Aorta (tissue), 5 donors: ENCODE data around the gene FBXO24. TPM values are rescaled to one million over a fixed set of nuclear protein-coding genes. Genes with fewer than 3 reads are reported as not detected.
"Not testable (repeated sequence)": the region's sequence is repeated elsewhere in the genome, so short reads cannot be mapped to it uniquely, and the experiment has no call there.

Experiments used
- ATAC-seq: fragments of 200-7000 bp; cut with Tn5 transposase; one replicate; pipeline ENCODE4 v1.9.1; 2022; ENCODE audit warnings: moderate library complexity; ENCODE audit not compliant: low FRiP score
- DNase-seq, 2 donors: peaks; one replicate each; pipeline ENCODE4 v3.0.0-alpha.2; 2020
- H3K27ac ChIP-seq, 2 donors: one replicate each; pipeline ENCODE4 v1.5.1; 2013; ENCODE audit warnings: low read length in 2 of 2, mild to moderate bottlenecking in 2 of 2, moderate library complexity in 2 of 2, control low read depth in 1 of 2, inconsistent platforms in 1 of 2, low read depth in 1 of 2
- H3K27me3 ChIP-seq, 2 donors: one replicate each; pipeline ENCODE4 v1.6.1; 2013; ENCODE audit warnings: control low read depth in 1 of 2, low read length in 1 of 2, mild to moderate bottlenecking in 1 of 2, moderate library complexity in 1 of 2; ENCODE audit not compliant: insufficient read depth in 2 of 2, control insufficient read depth in 1 of 2
- H3K36me3 ChIP-seq, 2 donors: one replicate each; pipeline ENCODE4 v1.6.1; 2013; ENCODE audit warnings: control low read depth in 1 of 2, low read length in 1 of 2, mild to moderate bottlenecking in 1 of 2; ENCODE audit not compliant: insufficient read depth in 2 of 2, control insufficient read depth in 1 of 2
- H3K4me1 ChIP-seq, 2 donors: one replicate each; pipeline ENCODE4 v1.6.1; 2013; ENCODE audit warnings: low read length in 2 of 2, control low read depth in 1 of 2, mild to moderate bottlenecking in 1 of 2, moderate library complexity in 1 of 2; ENCODE audit not compliant: insufficient read depth in 2 of 2, control insufficient read depth in 1 of 2
- H3K4me3 ChIP-seq, 2 donors: one replicate each; pipeline ENCODE4 v1.5.1; 2013; ENCODE audit warnings: low read length in 2 of 2, control low read depth in 1 of 2, mild to moderate bottlenecking in 1 of 2
- H3K9me3 ChIP-seq: one replicate; pipeline ENCODE4 v1.6.1; 2013; ENCODE audit warnings: mild to moderate bottlenecking, low read length; ENCODE audit not compliant: control insufficient read depth
- WGBS, 2 donors: extraction: QIAGEN DNeasy Blood & Tissue Kit; methylation state at CpG; one replicate each; pipeline ENCODE4 v1.1.7; 2013; 5-methylcytosine and 5-hydroxymethylcytosine counted together
- intact Hi-C, 2 donors: fragments of 100-400 bp; cut with DNase I; formaldehyde crosslinking; loops; one replicate each; pipeline versions ENCODE4 v1.14.2 to v1.15.0; 2022
- long read RNA-seq, 2 donors: library from polyadenylated mRNA; unstranded; transcript quantifications; one replicate each; pipeline ENCODE4 v2.0.0, GENCODE V29; 2020 to 2021
- polyA plus RNA-seq, 2 donors: library from polyadenylated mRNA; stranded (reverse); fragments of 200-250 nt; gene quantifications; one replicate each; pipeline ENCODE4 v1.2.3, GENCODE V29; 2013
- total RNA-seq, 2 donors: library from RNA; stranded (reverse); fragmentation: NEBNext Ultra II Directional; extraction: Animal tissue kit (Norgen Biotek cat#: 25700); gene quantifications; one replicate each; pipeline ENCODE4 v1.2.1, GENCODE V29; 2021
- donor health status: healthy with polysubstance abuse.
- donor health status: Bipolar disorder and iron deficiency.
- donor health status: DM: no; HTN: no; CAD: no.
- donor health status: DM: no; HTN: no; CAD: no.
- donor health status: DM: yes; HTN: yes; CAD: no.

Gene FBXO24, protein sequence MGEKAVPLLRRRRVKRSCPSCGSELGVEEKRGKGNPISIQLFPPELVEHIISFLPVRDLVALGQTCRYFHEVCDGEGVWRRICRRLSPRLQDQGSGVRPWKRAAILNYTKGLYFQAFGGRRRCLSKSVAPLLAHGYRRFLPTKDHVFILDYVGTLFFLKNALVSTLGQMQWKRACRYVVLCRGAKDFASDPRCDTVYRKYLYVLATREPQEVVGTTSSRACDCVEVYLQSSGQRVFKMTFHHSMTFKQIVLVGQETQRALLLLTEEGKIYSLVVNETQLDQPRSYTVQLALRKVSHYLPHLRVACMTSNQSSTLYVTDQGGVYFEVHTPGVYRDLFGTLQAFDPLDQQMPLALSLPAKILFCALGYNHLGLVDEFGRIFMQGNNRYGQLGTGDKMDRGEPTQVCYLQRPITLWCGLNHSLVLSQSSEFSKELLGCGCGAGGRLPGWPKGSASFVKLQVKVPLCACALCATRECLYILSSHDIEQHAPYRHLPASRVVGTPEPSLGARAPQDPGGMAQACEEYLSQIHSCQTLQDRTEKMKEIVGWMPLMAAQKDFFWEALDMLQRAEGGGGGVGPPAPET
- under 1 TPM in 1 of 2 donors, not detected in 1; 0.81 TPM for total RNA-seq
- 1 to 10 TPM in 1 of 2 donors, not detected in 1; 1.2 TPM for polyA plus RNA-seq
- long read RNA-seq, donor 1, result 0 reads
- long read RNA-seq, donor 2, partial matches to known transcripts, result 0 of 4 reads
- long read RNA-seq, donor 2, other reads (novel, unspliced or antisense), result 4 of 4 reads

DNA sequence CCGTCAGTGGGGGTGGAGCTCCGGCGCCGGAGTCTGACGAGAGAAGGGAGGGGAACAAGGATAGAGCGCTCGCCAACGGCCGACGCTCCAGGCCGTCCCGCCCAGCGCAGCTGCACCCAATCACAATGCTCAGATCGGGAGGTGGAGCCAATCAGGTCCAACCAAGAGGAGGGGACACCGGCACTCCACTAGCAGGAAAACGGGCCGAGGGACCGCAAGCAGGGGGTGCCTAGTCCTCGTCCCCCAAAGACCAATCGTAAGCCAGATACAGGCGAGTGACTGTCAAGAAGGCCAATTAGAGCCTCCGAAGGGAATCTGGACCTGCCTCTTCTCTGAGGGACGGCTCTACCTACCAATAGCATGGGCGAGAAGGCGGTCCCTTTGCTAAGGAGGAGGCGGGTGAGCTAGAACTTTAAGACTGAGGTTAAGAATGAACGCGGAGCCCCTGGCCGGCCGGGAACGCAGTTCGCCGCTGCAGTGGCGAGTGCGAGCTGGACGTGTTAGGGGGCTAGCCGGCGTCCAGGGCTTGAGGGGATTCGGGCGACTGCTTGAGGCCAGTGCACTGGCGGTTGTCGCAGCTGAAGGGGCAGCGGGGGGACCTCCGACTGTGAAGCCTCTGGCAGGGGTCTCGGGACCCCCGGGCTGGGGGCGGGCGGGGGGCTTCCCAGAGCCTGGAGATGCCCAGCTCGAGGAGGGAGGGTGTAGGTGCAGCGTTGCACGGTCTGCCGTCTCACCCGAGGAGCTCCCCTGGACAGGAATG is at the start of gene FBXO24:
Gene FBXO24 (plus strand): TSS at position 63 of the 760 bp plus-strand sequence. CDS start 298 bp downstream, at position 361.
- Histone ChIP-seq H3K4me3 (peak within 1 kb of the TSS; percentile 57 to 85), H3K27ac (peak within 1 kb of the TSS in 1 of 2 donors; percentile 72), H3K27me3 (no peaks in the 10 kb centered on the region), H3K9me3 (no peaks in the 10 kb centered on the region), H3K36me3 (peaks cover 0 to 3% of the 10 kb centered on the region in 2 donors), H3K4me1 (no peaks in the 10 kb centered on the region)
- intact Hi-C loops, result loop anchor here (5.0 kb wide), 2 partner anchors 91 to 101 kb away; no protein-coding TSS in a partner anchor
- ATAC-seq (peak; percentile 98), DNase-seq (peak; percentile 100)
- 0% methylated on average over 51 to 53 of the region's 53 CpGs for WGBS, 2 donors

DNA sequence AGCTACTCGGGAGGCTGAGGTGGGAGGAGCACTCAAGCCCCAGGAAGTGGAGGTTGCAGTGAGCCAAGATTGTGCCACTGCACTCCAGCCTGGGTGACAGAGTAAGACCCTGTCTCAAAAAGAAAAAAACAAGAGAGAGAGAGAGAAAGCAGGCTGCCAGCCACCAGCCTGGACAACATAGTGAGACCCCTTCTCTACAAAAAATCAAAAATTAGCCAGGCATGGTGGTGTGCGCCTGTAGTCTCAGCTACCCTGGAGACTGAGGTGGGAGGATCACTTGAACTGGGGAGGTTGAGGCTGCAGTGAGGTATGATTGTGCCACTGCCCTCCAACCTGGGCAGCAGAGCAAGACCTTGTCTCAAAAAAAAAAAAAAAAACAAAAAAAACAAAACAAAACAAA is 49.4 kb upstream of the FBXO24 start:
- H3K4me3 ChIP-seq, H3K4me1 ChIP-seq, intact Hi-C loops, H3K27me3 ChIP-seq, ATAC-seq, H3K36me3 ChIP-seq, H3K27ac ChIP-seq, H3K9me3 ChIP-seq: not testable (repeated sequence)
- WGBS, 2 donors, result 86% methylated on average over 2 of the region's 2 CpGs
- DNase-seq, result peak in 1 of 2 donors; percentile 19

DNA sequence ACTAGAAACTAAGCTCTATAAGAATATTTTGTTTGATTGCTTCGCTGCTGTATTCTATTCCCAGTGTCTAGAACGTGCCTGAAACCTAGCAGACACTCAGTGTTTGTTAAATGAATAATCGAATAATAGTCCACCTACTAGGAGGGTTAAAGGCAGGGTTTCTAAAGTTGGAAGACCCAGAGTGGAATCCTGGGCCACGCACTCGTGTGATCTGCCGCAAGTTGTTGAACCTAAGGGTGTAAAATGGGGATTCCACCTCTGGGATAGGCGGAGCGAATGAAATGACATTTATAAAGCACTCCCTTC is 47.8 kb upstream of the FBXO24 start:
- no peaks in the 10 kb centered on the region for H3K27me3 ChIP-seq
- intact Hi-C loops, result no loop called here
- no peak overlapping the region for H3K4me3 ChIP-seq
- peak overlapping the region in 1 of 2 donors; percentile 80 for H3K27ac ChIP-seq
- peaks cover 0 to 5% of the 10 kb centered on the region in 2 donors for H3K4me1 ChIP-seq
- DNase-seq (no peak), ATAC-seq (no peak)
- no peaks in the 10 kb centered on the region for H3K9me3 ChIP-seq
- WGBS, 2 donors, result 8 to 9% methylated on average over 8 of the region's 8 CpGs
- H3K36me3 ChIP-seq, result no peaks in the 10 kb centered on the region

DNA sequence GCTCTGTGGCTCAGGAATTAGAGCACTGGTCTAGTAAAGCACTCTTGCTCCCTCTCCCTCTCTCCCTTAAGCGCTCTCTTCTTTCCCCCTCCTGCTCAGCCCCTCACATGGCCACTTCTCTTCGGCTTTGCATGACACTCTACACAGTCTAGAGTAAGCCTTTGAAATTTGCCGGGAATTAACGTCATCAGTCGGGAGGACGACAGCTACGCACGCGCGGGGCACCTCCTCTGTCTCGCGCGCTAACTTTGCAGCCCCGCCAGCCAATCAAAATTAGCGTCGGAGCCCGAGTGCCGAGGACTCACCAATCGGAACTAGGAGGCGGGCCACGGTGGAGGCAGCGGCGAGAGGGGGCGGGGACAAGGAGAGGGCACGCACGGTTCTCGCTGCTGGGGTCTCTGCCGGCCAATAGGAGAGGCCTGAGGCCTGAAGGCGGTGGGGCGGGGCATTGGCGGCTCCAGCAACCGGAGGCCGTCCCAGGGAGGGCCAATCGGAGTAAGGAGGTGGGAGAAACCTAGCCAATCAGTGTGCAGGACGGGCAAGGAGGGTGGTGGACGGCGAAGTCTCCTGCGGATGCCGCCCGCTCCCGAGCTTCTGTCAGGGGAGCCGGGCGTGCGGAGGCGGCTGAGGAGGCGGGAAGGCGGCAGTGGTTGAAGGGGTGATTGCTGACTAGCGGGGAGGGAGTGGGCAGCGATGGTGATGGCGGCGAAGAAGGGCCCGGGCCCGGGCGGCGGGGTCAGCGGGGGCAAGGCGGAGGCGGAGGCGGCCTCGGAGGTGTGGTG is 47.3 kb upstream of the FBXO24 start, which contains the start of gene AGFG2:
Gene AGFG2 (plus strand): TSS at position 550 of the 782 bp plus-strand sequence. CDS start 144 bp downstream, at position 694.
- H3K27ac ChIP-seq, result peak within 1 kb of the TSS in 1 of 2 donors; percentile 80
- peaks cover 0 to 5% of the 10 kb centered on the region in 2 donors for H3K4me1 ChIP-seq
- peak within 1 kb of the TSS; percentile 41 to 73 for H3K4me3 ChIP-seq
- no peaks in the 10 kb centered on the region for H3K9me3 ChIP-seq
- peak; percentile 100 for ATAC-seq
- WGBS, 2 donors, result 0% methylated on average over 56 to 60 of the region's 60 CpGs
- H3K36me3 ChIP-seq, result no peaks in the 10 kb centered on the region
- H3K27me3 ChIP-seq, result no peaks in the 10 kb centered on the region
- intact Hi-C loops, result no loop called here
- peak; percentile 100 for DNase-seq

DNA sequence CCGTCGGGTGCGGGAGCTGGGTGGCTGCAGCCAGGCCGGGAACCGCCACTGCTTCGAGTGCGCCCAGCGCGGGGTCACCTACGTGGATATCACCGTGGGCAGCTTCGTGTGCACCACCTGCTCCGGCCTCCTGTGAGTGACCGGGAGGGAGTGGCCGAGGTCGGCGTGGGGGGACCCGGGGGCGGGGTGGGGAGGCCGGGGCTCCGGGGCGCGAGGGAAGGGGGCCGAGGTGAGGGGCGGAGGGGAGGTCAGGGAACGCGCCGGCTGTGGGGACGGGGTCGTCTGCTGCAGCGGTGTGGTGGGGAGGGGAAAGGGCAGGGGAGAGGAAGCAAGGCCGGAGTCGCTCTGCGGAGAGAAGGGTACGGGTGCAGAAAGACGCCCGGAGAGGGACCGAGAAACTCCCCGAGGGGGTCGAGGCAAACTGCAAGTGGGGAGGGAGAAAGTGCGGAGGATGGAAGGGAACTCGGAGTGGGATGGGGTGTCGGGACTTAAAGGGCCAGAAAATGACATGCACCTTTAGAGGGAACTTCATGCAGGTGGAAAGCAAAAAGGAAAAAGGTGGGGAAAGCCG is 46.6 kb upstream of the FBXO24 start:
- 1 to 2% methylated on average over 42 to 44 of the region's 44 CpGs for WGBS, 2 donors
- intact Hi-C loops, result no loop called here
- peak overlapping the region; percentile 41 to 73 for H3K4me3 ChIP-seq
- H3K9me3 ChIP-seq, result no peaks in the 10 kb centered on the region
- H3K4me1 ChIP-seq, result peaks cover 6 to 8% of the 10 kb centered on the region in 2 donors
- DNase-seq (no peak), ATAC-seq (peak; percentile 4)
- H3K27me3 ChIP-seq, result no peaks in the 10 kb centered on the region
- H3K36me3 ChIP-seq, result no peaks in the 10 kb centered on the region
- peak overlapping the region in 1 of 2 donors; percentile 53 for H3K27ac ChIP-seq

DNA sequence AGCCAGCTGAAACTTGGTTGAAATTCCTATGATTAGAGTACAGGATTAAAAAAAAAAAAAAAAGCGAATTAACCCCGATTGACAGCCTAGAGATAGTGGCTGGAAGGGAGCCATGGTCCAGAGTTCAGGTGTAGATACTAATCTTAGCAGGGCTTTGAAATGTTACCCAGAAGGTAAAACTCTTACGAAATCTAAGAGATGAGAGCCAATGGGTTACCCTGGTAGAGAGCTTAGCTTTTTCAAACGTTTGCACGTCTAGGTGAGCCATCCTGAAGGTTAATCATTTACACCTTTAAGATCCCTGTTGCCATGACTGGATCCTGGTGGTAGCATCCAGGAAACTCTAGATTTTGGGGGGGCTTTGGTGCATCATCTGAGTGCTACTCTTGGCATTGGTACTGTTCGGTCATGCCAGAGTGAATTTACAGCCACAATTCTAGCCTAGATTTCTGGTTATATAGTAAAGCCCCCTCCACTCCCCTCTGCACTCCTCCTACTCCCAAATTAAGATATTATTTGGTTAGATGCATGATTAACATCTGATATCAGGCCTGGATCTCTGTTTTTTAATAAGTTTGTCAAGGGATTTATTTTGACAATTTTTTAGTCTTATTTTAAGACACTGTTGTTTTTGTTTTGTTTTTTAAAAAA is 45.9 kb upstream of the FBXO24 start:
- no peak for ATAC-seq
- intact Hi-C loops, result no loop called here
- H3K27ac ChIP-seq, result no peak overlapping the region
- 53 to 56% methylated on average over 6 of the region's 6 CpGs for WGBS, 2 donors
- H3K4me3 ChIP-seq, result peak overlapping the region; percentile 41 to 73
- no peak for DNase-seq
- H3K36me3 ChIP-seq, result no peaks in the 10 kb centered on the region
- H3K27me3 ChIP-seq, result no peaks in the 10 kb centered on the region
- H3K4me1 ChIP-seq, result peaks cover 6 to 10% of the 10 kb centered on the region in 2 donors
- no peaks in the 10 kb centered on the region for H3K9me3 ChIP-seq

DNA sequence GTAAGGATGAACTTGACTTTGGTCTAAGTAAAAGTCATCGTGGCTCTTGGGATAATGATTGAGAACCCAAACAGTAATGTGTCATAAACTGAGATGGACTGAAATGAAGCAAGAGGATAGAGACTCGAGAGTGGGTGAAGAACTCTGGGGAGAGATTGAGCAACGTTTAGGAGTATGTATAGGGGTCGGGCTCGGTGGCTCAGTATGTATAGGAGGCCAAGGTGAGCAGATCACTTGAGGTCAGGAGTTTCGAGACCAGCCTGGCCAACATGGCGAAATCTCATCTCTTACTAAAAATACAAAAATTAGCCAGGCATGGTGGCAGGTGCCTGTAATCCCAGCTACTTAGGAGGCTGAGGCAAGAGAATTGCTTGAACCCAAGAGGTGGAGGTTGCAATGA is 44.8 kb upstream of the FBXO24 start:
- H3K4me1 ChIP-seq, result peaks cover 8 to 14% of the 10 kb centered on the region in 2 donors
- H3K27ac ChIP-seq, H3K9me3 ChIP-seq, DNase-seq, H3K4me3 ChIP-seq, H3K27me3 ChIP-seq, intact Hi-C loops, H3K36me3 ChIP-seq, ATAC-seq: not testable (repeated sequence)
- WGBS, 2 donors, result 90 to 92% methylated on average over 7 of the region's 7 CpGs
